GM21526 (cell line): ENCODE data around the gene MTHFD1L.

Experiments used
- ATAC-seq: cut with Tn5 transposase; IDR thresholded peaks from one replicate; pipeline ENCODE4 v1.9.1; 2021; ENCODE audit warnings: moderate library complexity; ENCODE audit not compliant: unreplicated experiment, low FRiP score

MTHFD1L gene

DNA sequence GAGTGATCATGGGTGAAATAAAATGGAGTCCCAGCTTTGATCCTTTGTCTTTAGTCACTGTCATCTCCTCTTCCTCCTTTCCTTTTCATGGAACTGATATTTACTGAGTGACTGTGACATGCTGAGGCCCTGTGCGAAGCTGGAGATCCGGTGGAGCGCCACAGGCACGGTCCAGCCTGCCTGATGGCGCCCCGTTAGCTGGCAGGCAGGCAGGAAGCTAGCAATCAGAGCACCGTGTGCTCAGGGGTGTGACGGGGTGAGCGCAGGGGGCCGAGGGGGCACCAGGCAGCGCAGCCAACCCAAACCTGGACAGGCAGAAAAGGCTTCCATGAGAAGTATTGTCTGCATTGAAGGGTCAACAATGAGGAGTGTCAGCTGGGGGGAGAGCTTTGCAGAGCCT, 274.0 kb downstream of the MTHFD1L start:
- no peak for ATAC-seq

DNA sequence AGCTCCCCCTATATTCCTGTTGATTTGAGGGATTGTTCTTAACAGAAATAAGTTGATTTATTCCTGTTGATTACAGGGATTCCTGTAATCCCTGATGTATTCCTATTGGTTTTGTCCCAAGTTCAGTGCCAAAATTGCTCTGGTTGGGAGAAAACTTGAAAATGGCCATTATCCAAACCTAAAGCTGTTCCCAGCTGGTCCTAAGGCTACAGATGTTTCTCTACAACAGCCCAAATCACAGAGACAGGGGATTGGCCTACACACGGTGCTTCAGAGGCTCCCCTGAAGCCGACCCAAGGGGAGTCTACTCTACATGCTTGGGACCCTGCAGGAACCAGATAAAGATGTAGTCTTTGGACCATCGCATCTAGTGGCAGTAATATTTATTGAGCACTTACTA, 275.3 kb downstream of the MTHFD1L start:
- no peak for ATAC-seq

DNA sequence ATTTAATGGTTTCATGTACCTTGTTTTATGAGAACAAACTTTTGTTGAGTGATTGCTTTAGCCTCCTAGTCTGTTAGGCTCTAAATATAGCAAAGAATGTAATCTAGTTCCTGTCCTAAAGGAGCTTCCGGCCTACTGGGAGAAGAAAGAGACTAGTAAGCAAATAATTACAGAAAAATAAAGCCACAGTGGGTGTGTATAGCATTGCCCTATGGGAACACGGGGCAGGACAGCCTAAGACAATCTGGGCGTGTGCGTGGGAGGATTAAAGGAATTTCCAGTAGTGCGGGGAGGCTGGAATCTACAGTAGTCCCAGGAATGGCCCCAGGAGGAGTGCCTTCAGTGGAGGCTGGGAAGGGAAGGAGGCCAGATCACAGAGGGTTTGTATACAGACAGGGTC, 276.2 kb downstream of the MTHFD1L start:
- ATAC-seq = no peak

DNA sequence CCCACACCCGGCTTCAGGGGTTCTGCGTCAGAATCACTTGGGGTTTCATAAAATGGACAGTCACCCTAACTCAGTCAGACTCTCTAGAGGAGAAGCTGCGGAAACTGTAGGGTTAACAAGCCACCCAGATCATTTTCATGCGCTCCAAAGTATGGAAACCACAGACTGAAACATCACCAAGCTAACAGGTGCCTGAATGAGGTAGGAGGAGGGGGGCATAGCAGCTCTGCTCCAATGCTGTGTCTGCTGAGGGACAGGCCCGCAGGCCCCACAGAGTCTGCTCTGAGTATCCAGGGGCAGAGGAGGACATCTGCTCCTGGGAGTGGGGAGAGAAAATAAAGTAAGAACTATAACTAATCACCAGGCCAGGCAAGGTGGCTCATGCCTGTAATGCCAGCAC, 277.2 kb downstream of the MTHFD1L start:
- no peak for ATAC-seq

DNA sequence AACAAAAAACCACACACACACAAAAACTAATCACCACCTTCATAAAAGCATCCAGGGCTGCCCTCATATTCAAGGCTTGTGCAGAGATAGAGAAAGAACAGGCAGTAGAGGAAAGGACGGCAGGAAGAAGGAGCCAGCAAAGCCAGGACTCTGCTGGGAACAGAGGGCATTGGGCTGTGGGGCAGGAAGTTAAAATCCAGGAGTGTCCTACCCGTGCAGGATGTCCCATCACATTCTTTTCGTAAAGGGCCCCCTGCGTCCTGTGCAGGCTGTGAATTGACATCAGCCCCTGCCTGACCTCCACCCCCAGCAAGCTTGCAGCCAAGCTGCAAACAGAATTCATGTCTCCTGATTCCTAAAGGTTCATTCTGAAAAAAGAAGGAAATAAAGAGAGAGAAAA, 277.8 kb downstream of the MTHFD1L start:
- no peak for ATAC-seq

DNA sequence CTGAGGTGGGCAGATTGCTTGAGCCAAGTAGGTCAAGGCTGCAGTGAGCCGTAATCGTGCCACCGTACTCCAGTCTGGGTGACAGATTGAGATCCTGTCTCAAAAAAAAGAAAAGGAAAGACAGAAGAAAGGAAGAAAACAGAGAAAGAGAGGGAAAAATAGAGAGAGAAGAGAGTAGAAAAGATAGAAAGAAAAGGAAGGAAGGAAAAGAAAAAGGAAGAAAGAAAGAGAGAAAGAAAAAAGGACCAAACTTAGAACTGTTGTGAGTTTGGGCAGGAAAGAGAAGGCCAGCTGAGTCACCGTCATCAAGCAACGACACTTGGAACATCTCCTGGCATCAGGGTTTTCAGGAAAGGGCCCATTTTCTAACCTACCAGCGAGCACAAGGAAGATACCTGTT, 278.3 kb downstream of the MTHFD1L start:
- no peak for ATAC-seq

DNA sequence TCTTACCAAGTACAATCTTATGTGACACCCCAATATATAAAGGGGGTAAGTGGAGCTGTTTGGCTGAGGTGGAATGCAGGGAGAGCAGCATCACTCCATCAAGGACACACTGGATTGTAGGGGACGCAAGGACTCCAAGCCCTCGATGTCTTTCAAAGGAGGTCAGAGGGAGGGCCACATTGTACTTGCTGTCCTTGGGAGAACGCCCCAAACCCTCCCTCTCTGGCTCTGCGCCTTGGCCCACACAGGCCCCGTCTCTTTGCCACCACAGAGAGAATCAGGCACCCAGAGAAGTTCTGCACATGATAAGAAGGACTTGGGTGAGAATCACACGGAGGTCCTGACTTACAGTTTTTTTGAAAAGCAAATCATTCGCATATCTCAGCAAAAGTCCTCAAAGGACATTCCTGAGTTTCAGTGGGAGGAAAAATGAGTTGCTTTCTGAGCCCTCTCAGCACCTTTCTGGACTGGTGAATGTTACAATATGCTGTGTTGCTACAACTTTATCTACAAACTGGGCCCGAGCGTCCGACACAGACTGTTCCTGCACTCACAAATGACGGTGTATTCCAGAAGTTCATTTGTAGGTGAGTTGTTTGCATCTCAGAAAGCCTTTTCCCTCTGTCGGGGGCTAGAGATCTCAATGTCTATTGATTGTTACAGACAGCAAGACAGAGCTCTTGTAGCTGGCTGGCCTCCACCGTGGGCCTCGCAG, 281.8 kb downstream of the MTHFD1L start:
- ATAC-seq = no peak

DNA sequence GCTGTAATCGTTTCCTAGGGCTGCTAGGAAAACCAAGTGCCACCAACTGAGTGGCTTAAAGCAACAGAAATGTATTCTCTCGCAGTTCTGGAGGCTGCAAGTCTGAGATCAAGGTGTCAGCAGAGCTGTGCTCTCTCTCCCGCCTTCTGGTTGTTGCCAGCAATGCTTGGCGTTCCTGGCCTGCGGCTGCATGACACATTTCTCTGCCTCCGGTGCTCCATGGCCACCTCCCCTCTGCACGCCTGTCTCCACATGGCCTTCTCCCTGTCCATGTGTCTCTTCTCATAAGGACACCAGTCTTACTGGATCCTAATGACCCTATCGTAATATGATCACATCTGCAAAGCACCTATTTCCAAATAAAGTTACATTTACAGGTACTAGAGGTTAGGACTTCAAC, 282.6 kb downstream of the MTHFD1L start:
- no peak for ATAC-seq

DNA sequence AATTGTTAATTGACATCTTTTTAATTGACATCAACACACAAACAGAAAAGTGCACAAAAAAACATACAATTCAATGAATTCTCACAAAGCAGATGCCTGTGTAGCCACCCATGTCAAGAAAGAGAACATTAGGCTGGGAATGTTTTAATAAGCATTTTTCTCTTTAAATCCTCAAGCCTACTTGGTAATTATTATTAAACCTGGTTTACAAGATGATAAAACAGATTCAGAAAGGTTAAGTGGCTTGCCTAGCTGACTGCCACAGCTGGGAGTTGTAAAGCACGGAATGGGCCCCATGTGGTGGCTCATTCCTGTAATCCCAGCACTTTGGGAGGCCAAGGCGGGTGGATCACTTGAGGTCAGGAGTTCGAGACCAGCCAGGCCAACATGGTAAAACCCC, 284.3 kb downstream of the MTHFD1L start:
- ATAC-seq = no peak
